Islet of Langerhans (tissue), 1 donor: ENCODE results near the gene CRIP2.

Source experiments
- FAIRE-seq: peaks from one replicate; lab custom pipeline; 2011; peaks lifted over from hg19 to GRCh38; lab: Jason Lieb, UNC

Gene CRIP2

GRCh38 chr14:105474483-105475268 is at the start of gene CRIP2:
Gene CRIP2, plus strand, starts transcription at chr14:105474821. Its CDS starts 42 bp downstream, at chr14:105474863.
- no peak for FAIRE-seq

GRCh38 chr14:105424861-105425260 is 49.8 kb upstream of the CRIP2 start:
- FAIRE-seq, result no peak

GRCh38 chr14:105425823-105426247 is 48.8 kb upstream of the CRIP2 start:
- FAIRE-seq, result no peak

GRCh38 chr14:105426416-105427130 is 48.0 kb upstream of the CRIP2 start:
- FAIRE-seq, result no peak

- FAIRE-seq, result no peak
These were observed 47.2 kb upstream of the CRIP2 start for GRCh38 chr14:105427412-105427811.

GRCh38 chr14:105427936-105428485 is 46.6 kb upstream of the CRIP2 start:
- FAIRE-seq, result no peak

GRCh38 chr14:105430042-105430441 is 44.6 kb upstream of the CRIP2 start:
- FAIRE-seq, result no peak

- FAIRE-seq, result no peak
These were observed 44.1 kb upstream of the CRIP2 start for GRCh38 chr14:105430565-105430964.

- no peak for FAIRE-seq
These were observed 43.4 kb upstream of the CRIP2 start for GRCh38 chr14:105431256-105431655.

GRCh38 chr14:105432657-105433056 is 42.0 kb upstream of the CRIP2 start:
- no peak for FAIRE-seq

GRCh38 chr14:105433161-105433605 is 41.4 kb upstream of the CRIP2 start:
- no peak for FAIRE-seq

GRCh38 chr14:105436402-105436801 is 38.2 kb upstream of the CRIP2 start:
- FAIRE-seq, result no peak

- no peak for FAIRE-seq
These were observed 37.5 kb upstream of the CRIP2 start for GRCh38 chr14:105436891-105437722.

- FAIRE-seq, result no peak
These were observed 36.7 kb upstream of the CRIP2 start for GRCh38 chr14:105437723-105438500.

- FAIRE-seq, result no peak
These were observed 35.4 kb upstream of the CRIP2 start for GRCh38 chr14:105439179-105439578.

- no peak for FAIRE-seq
These were observed 34.7 kb upstream of the CRIP2 start for GRCh38 chr14:105439710-105440553.

- FAIRE-seq, result no peak
These were observed 34.1 kb upstream of the CRIP2 start for GRCh38 chr14:105440554-105440900.

GRCh38 chr14:105440992-105441391 is 33.6 kb upstream of the CRIP2 start:
- FAIRE-seq, result no peak

- FAIRE-seq, result no peak
These were observed 32.5 kb upstream of the CRIP2 start for GRCh38 chr14:105442125-105442524.

GRCh38 chr14:105442834-105443233 is 31.8 kb upstream of the CRIP2 start:
- FAIRE-seq, result no peak

- no peak for FAIRE-seq
These were observed 29.8 kb upstream of the CRIP2 start for GRCh38 chr14:105444859-105445258.
